HepG2 (cell line): ENCODE data around the gene DCUN1D2. TPM values are rescaled to one million over a fixed set of nuclear protein-coding genes. Genes with fewer than 3 reads are reported as not detected.

Experiments
- AFF4 ChIP-seq: sonication (generic); formaldehyde crosslinking; IDR thresholded peaks from 2 replicates; pipeline ENCODE4 v1.4.0; 2020; ENCODE audit warnings: missing genetic modification reagents
- ARID3A ChIP-seq: IDR thresholded peaks from 2 replicates; pipeline ENCODE4 v1.6.1; 2012; ENCODE audit warnings: low read depth, low read length, improper control_type of control experiment
- CBX2 ChIP-seq, 2 experiments: fragments of 200-600 bp in 1 of 2; sonication (generic); formaldehyde crosslinking in 1 of 2; IDR thresholded peaks; 2 replicates each; pipeline versions ENCODE4 v1.7.0 to v1.8.1; 2018 to 2022; ENCODE audit warnings: low read depth in 2 of 2, low read length in 1 of 2, mild to moderate bottlenecking in 1 of 2, missing genetic modification reagents in 1 of 2
- CEBPB ChIP-seq: IDR thresholded peaks from 2 replicates; pipeline ENCODE4 v1.6.1; 2011; ENCODE audit warnings: low read depth, low read length, improper control_type of control experiment, borderline replicate concordance
- KDM2A ChIP-seq: sonication (generic); formaldehyde crosslinking; IDR thresholded peaks from 2 replicates; pipeline ENCODE4 v1.4.0; 2020; ENCODE audit warnings: low read depth, missing genetic modification reagents, borderline replicate concordance
- KLF11 ChIP-seq: IDR thresholded peaks from 2 replicates; pipeline ENCODE4 v1.6.1; 2016; ENCODE audit warnings: missing compliant biosample characterization
- KMT2A ChIP-seq: sonication (generic); formaldehyde crosslinking; IDR thresholded peaks from 2 replicates; pipeline ENCODE4 v1.4.0; 2020; ENCODE audit warnings: missing genetic modification reagents
- MTF2 ChIP-seq: sonication (generic); formaldehyde crosslinking; IDR thresholded peaks from 2 replicates; pipeline ENCODE4 v1.5.0; 2020; ENCODE audit warnings: missing genetic modification reagents, borderline replicate concordance
- NFIC ChIP-seq: IDR thresholded peaks from 2 replicates; pipeline ENCODE4 v1.6.1; 2012; ENCODE audit warnings: mild to moderate bottlenecking, low read length, inconsistent platforms
- SCMH1 ChIP-seq: sonication (generic); formaldehyde crosslinking; IDR thresholded peaks from 2 replicates; pipeline ENCODE4 v1.9.0; 2021; ENCODE audit warnings: missing genetic modification reagents, mild to moderate bottlenecking, borderline replicate concordance
- TBL1XR1 ChIP-seq: fragments of 150-350 bp; IDR thresholded peaks from 2 replicates; pipeline ENCODE4 v1.6.1; 2014; ENCODE audit warnings: borderline replicate concordance, low read length; ENCODE audit not compliant: partially characterized antibody
- U2AF2 ChIP-seq: fragments of 200-400 bp; formaldehyde crosslinking; IDR thresholded peaks from 2 replicates; pipeline ENCODE4 v1.6.1; 2017; ENCODE audit warnings: low read depth, mild to moderate bottlenecking, low read length
- ZBTB7A ChIP-seq: sonication (generic); formaldehyde crosslinking; IDR thresholded peaks from 2 replicates; pipeline ENCODE4 v1.8.0; 2022; ENCODE audit warnings: mild to moderate bottlenecking, missing genetic modification reagents
- ZNF260 ChIP-seq: sonication (generic); formaldehyde crosslinking; IDR thresholded peaks from 2 replicates; pipeline ENCODE4 v1.4.0; 2020; ENCODE audit warnings: missing genetic modification reagents, low read depth, mild to moderate bottlenecking, borderline replicate concordance
- ZNF263 ChIP-seq: sonication (generic); formaldehyde crosslinking; IDR thresholded peaks from 2 replicates; pipeline ENCODE4 v1.4.0; 2020; ENCODE audit warnings: missing genetic modification reagents
- ZNF337 ChIP-seq: sonication (generic); formaldehyde crosslinking; IDR thresholded peaks from 2 replicates; pipeline ENCODE4 v1.5.1; 2020; ENCODE audit warnings: missing genetic modification reagents, low read depth, mild to moderate bottlenecking, borderline replicate concordance
- ZNF556 ChIP-seq: sonication (generic); formaldehyde crosslinking; IDR thresholded peaks from 2 replicates; pipeline ENCODE4 v1.4.0; 2020; ENCODE audit warnings: mild to moderate bottlenecking, missing genetic modification reagents, borderline replicate concordance
- ZNF609 ChIP-seq: sonication (generic); formaldehyde crosslinking; IDR thresholded peaks from 2 replicates; pipeline ENCODE4 v1.4.0; 2020; ENCODE audit warnings: mild to moderate bottlenecking, missing genetic modification reagents, borderline replicate concordance
- ZZZ3 ChIP-seq: sonication (generic); formaldehyde crosslinking; IDR thresholded peaks from 2 replicates; pipeline ENCODE4 v1.4.0; 2020; ENCODE audit warnings: missing genetic modification reagents, mild to moderate bottlenecking, borderline replicate concordance
- polyA plus RNA-seq, 8 experiments: library from polyadenylated mRNA; depleted of rRNA in 3 of 8; stranded (reverse) in 7 of 8; unstranded in 1 of 8; fragments of >200 nt; fragmentation: Illumina TruSeq in 4 of 8; extraction: Trizol in 4 of 8; gene quantifications; 2 replicates each; pipeline versions ENCODE4 v1.2.1 to v1.2.3, GENCODE V29; 2011 to 2016; ENCODE audit warnings: low read depth in 4 of 8, missing spikeins in 1 of 8, mixed read lengths in 1 of 8; ENCODE audit not compliant: insufficient read depth in 1 of 8
- total RNA-seq, 5 experiments: library from RNA; depleted of rRNA; stranded (reverse); fragments of >200 nt; fragmentation: Illumina TruSeq; extraction: Trizol; gene quantifications; 2 replicates each; pipeline ENCODE4 v1.2.3, GENCODE V29; 2016; ENCODE audit warnings: low read depth in 1 of 5

Gene DCUN1D2
- total and polyA plus RNA-seq, 2 of the 13 experiments (the other 11 are each of a cell fraction or from before 2014, with no cell fraction given) = 9.1 to 9.6 TPM

DNA sequence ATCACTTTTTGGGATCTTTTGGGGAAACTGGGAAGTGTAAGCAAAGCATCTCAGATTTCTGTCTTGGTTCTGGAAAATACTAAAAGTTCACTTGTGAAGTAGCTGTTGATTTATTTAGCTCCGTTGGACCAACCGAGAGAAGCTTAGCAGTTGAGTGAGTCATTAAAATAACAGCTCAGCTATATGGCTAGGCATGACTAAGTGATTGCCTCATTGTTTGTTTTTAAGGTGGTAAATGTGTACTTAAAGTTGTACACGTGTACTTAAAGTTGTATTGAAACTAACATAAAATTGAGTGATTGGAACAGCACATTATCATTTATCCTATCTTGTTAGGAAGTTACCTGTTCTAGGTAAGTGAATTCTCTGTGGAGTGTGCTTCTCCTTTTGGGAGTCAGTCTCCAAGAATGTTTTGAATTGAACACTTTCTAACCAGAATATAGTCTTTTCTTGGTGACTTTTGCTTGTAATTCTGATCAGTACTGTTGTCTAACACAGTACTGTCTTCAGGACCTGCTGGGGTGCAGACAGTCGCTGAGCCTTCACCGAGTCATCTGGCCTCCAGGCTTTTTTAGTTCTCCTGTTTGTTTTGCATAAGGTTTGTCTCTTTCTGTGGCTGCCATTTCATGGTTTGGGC lies 2.9 kb upstream of the DCUN1D2 start (continued):
- TF ChIP-seq ZNF609 (CRISPR knock-in tag) = no peak; the same call in 1 of the 2 replicates
- no peak for TF ChIP-seq MTF2 (CRISPR knock-in tag)
- TF ChIP-seq ZNF556 (CRISPR knock-in tag) = no peak
- peak; percentile 72 for TF ChIP-seq NFIC
- TF ChIP-seq CBX2 (IDR thresholded peaks at IDR 0.05; ENCODE audit: low read depth, low read length) = no peak
- TF ChIP-seq CBX2 (CRISPR knock-in tag; IDR thresholded peaks at IDR 0.05; ENCODE audit: low read depth) = no peak
- no peak for TF ChIP-seq ZNF263
- no peak for TF ChIP-seq ZBTB7A (CRISPR knock-in tag)
- TF ChIP-seq SCMH1 = no peak
- no peak for TF ChIP-seq U2AF2
- TF ChIP-seq KLF11 (CRISPR knock-in tag) = no peak
- TF ChIP-seq KMT2A = no peak; the same call in 1 of the 2 replicates
- TF ChIP-seq TBL1XR1 = no peak
- no peak for TF ChIP-seq KDM2A
- TF ChIP-seq ZNF260 (CRISPR knock-in tag) = no peak
- TF ChIP-seq ZZZ3 (CRISPR knock-in tag) = no peak
- peak; percentile 93 for TF ChIP-seq CEBPB
- TF ChIP-seq ZNF337 (CRISPR knock-in tag) = no peak
- peak; percentile 74; the same call in 1 of the 2 replicates for TF ChIP-seq ARID3A
- no peak for TF ChIP-seq AFF4 (CRISPR knock-in tag)
